Measurements from ENCODE around the gene TIE1. TPM values are rescaled to one million over a fixed set of nuclear protein-coding genes. Genes with fewer than 3 reads are reported as not detected.

The TIE1 gene
- total and polyA plus RNA-seq, 2 of the 13 experiments (the other 11 are each of a cell fraction or from before 2014, with no cell fraction given) = 0.58 to 0.84 TPM

DNA sequence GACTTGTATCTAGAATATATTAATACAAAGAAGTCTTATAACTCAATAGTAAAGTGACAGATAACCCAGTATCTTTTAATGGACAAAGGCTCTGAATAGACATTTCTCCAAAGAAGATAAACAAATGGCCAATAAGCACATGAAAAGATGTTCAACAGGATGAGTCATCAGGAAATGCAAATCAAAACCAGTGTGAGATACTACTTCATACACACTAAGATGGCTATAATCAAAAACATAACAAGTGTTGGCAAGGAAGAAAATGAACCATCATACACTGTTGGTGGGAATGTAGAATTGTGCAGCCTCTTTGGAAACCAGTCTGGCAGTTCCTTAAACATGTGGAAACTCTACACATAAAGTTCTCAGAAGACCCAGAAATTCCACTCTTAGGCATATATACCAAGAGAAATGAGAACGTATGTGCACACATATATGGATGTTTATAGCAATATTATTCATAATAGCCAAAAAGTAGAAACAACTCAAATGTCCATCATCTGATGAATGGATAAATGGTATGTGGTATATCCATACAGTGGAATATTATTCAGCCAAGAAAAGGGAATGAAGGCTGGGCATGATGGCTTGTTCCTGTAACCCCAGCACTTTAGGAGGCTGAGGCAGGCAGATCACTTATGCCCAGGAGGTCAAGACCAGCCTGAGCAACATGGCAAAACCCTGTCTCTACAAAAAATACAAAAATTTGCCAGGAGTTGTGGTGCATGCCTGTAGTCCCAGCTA is 26.9 kb downstream of the TIE1 start:
- BruUV-seq (replicated peaks) = no TSS peak
- no peak for DNase-seq (ENCODE audit: low spot score)
- no peaks in the 10 kb centered on the region for H4K20me1 ChIP-seq (ENCODE audit: insufficient read depth, low read length)
- in situ Hi-C loops (cut with HindIII; ENCODE audit: extremely low pct_ligation_motif_present, low pct_unique_long_range_greater_than_20kb) (no loop called here), intact Hi-C loops (cut with micrococcal nuclease; ENCODE audit: unreplicated experiment) (no loop called here)
- H3K9me3 ChIP-seq (ENCODE audit: low read length) = no peaks in the 10 kb centered on the region
- H3K27ac ChIP-seq (ENCODE audit: extremely low read length, insufficient read depth, low read length) = no peak overlapping the region
- no peak for ATAC-seq
- no peaks in the 10 kb centered on the region for H3K79me2 ChIP-seq (ENCODE audit: insufficient read depth, low read length)
- no peak overlapping the region for H3K9ac ChIP-seq (ENCODE audit: insufficient read depth, low read depth, low read length)
- no peak overlapping the region for H3K4me2 ChIP-seq (ENCODE audit: low read depth, low read length)
- no peaks in the 10 kb centered on the region for H3K36me3 ChIP-seq (replicated peaks in 1 of 2; ENCODE audit: control insufficient read depth in 1 of 2, insufficient read depth in 2 of 2, low read length in 2 of 2)
- FAIRE-seq = no peak
- CTCF ChIA-PET (ENCODE audit: low intra/inter-chr PET ratio, low total read pairs) = no interaction called here
- H3K4me3 ChIP-seq (replicated peaks in 1 of 3; ENCODE audit: insufficient read depth in 1 of 3, low read depth in 2 of 3, low read length in 3 of 3) = no peak overlapping the region
- peaks cover 0 to 5% of the 10 kb centered on the region in 2 experiments; a peak in 1 of 5 replicates for H3K27me3 ChIP-seq (ENCODE audit: control insufficient read depth in 1 of 2, insufficient read depth in 2 of 2, low read length in 2 of 2)
- 50% methylated on average over 1 of the region's 1 CpG for WGBS (ENCODE audit: low lambda C conversion rate)
- no peak overlapping the region for H2AFZ ChIP-seq (ENCODE audit: low read length)
- H3K4me1 ChIP-seq (ENCODE audit: insufficient read depth, low read length) = no peaks in the 10 kb centered on the region; the same call in 1 of the 2 replicates
- TF ChIP-seq SUZ12 (IDR thresholded peaks at IDR 0.05; ENCODE audit: low read depth, low read length) (no peak), ZNF672 (CRISPR knock-in tag; IDR thresholded peaks at IDR 0.05) (no peak), ZNF75D (CRISPR knock-in tag; IDR thresholded peaks at IDR 0.05; ENCODE audit: borderline replicate concordance) (no peak), ZNF816 (CRISPR knock-in tag; IDR thresholded peaks at IDR 0.05; ENCODE audit: borderline replicate concordance) (no peak), ZNF558 (CRISPR knock-in tag; IDR thresholded peaks at IDR 0.05; ENCODE audit: borderline replicate concordance) (no peak), ZNF280B (CRISPR knock-in tag; IDR thresholded peaks at IDR 0.05; ENCODE audit: borderline replicate concordance) (no peak), ZNF768 (CRISPR knock-in tag; IDR thresholded peaks at IDR 0.05) (no peak), RAD51 (IDR thresholded peaks at IDR 0.05; ENCODE audit: borderline replicate concordance) (no peak), ZNF430 (CRISPR knock-in tag; IDR thresholded peaks at IDR 0.05) (no peak), KMT2A (CRISPR knock-in tag; IDR thresholded peaks at IDR 0.05) (no peak)
- TF ChIP-seq, protein P1, sequence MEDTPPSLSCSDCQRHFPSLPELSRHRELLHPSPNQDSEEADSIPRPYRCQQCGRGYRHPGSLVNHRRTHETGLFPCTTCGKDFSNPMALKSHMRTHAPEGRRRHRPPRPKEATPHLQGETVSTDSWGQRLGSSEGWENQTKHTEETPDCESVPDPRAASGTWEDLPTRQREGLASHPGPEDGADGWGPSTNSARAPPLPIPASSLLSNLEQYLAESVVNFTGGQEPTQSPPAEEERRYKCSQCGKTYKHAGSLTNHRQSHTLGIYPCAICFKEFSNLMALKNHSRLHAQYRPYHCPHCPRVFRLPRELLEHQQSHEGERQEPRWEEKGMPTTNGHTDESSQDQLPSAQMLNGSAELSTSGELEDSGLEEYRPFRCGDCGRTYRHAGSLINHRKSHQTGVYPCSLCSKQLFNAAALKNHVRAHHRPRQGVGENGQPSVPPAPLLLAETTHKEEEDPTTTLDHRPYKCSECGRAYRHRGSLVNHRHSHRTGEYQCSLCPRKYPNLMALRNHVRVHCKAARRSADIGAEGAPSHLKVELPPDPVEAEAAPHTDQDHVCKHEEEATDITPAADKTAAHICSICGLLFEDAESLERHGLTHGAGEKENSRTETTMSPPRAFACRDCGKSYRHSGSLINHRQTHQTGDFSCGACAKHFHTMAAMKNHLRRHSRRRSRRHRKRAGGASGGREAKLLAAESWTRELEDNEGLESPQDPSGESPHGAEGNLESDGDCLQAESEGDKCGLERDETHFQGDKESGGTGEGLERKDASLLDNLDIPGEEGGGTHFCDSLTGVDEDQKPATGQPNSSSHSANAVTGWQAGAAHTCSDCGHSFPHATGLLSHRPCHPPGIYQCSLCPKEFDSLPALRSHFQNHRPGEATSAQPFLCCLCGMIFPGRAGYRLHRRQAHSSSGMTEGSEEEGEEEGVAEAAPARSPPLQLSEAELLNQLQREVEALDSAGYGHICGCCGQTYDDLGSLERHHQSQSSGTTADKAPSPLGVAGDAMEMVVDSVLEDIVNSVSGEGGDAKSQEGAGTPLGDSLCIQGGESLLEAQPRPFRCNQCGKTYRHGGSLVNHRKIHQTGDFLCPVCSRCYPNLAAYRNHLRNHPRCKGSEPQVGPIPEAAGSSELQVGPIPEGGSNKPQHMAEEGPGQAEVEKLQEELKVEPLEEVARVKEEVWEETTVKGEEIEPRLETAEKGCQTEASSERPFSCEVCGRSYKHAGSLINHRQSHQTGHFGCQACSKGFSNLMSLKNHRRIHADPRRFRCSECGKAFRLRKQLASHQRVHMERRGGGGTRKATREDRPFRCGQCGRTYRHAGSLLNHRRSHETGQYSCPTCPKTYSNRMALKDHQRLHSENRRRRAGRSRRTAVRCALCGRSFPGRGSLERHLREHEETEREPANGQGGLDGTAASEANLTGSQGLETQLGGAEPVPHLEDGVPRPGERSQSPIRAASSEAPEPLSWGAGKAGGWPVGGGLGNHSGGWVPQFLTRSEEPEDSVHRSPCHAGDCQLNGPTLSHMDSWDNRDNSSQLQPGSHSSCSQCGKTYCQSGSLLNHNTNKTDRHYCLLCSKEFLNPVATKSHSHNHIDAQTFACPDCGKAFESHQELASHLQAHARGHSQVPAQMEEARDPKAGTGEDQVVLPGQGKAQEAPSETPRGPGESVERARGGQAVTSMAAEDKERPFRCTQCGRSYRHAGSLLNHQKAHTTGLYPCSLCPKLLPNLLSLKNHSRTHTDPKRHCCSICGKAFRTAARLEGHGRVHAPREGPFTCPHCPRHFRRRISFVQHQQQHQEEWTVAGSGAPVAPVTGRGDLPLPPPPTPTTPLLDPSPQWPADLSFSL (CRISPR knock-in tag; IDR thresholded peaks at IDR 0.05) = no peak
- POLR2A ChIA-PET = no interaction called here

Measured in HepG2 (cell line).